Endothelial cell of umbilical vein (primary cell): Measurements from ENCODE around the gene SAMD4A. TPM values are rescaled to one million over a fixed set of nuclear protein-coding genes. Genes with fewer than 3 reads are reported as not detected.

Experiments
- BruUV-seq: library from RNA; stranded (reverse); fragments of 400-500 nt; replicated peaks from 2 replicates; lab custom pipeline; 2021; lab: Mats Ljungman, UMichigan
- CTCF ChIA-PET: fragments of 300-600, 350-600 bp; sonication (Branson Sonifier 250); formaldehyde crosslinking; loops from one replicate; lab custom pipeline; 2021; ENCODE audit warnings: antibody characterized with exemption, inconsistent platforms; lab: Charles Lee
- POLR2A ChIA-PET: fragments of 300-600, 350-600 bp; sonication (Branson Sonifier 250); formaldehyde crosslinking; loops from one replicate; lab custom pipeline; 2021; ENCODE audit warnings: antibody characterized with exemption, inconsistent platforms; lab: Charles Lee
- DNase-seq: peaks from one replicate; pipeline ENCODE4 v3.0.0-alpha.2; 2011; ENCODE audit warnings: low read depth, low spot score
- FAIRE-seq: peaks from 2 replicates; lab custom pipeline; 2011; peaks lifted over from hg19 to GRCh38; lab: Jason Lieb, UNC
- H2AFZ ChIP-seq: 2 replicates; pipeline ENCODE4 v1.6.0; 2012; ENCODE audit warnings: low read depth, low read length, control low read depth, inconsistent platforms
- H3K27ac ChIP-seq: 2 replicates; pipeline ENCODE4 v1.5.1; 2011; ENCODE audit warnings: low read depth, mild to moderate bottlenecking, control low read depth, low read length, moderate library complexity; ENCODE audit not compliant: insufficient read depth
- H3K27me3 ChIP-seq, 2 experiments: 2 replicates each; pipeline versions ENCODE4 v1.6.0 to v1.6.1; 2011; ENCODE audit warnings: low read length in 2 of 2, mixed read lengths in 1 of 2; ENCODE audit not compliant: control insufficient read depth in 2 of 2, insufficient read depth in 2 of 2
- H3K36me3 ChIP-seq, 2 experiments: 2 replicates in 1 of 2; 3 replicates in 1 of 2; pipeline ENCODE4 v1.5.1; 2011; ENCODE audit warnings: low read length in 2 of 2, mild to moderate bottlenecking in 1 of 2, moderate library complexity in 1 of 2; ENCODE audit not compliant: control insufficient read depth in 2 of 2, insufficient read depth in 2 of 2; ENCODE audit errors: extremely low read depth in 1 of 2
- H3K4me1 ChIP-seq: 3 replicates; pipeline ENCODE4 v1.5.1; 2011; ENCODE audit warnings: mild to moderate bottlenecking, low read length; ENCODE audit not compliant: control insufficient read depth, insufficient read depth; ENCODE audit errors: extremely low read depth
- H3K4me2 ChIP-seq: 2 replicates; pipeline ENCODE4 v1.6.1; 2011; ENCODE audit warnings: low read length, control low read depth, mixed read lengths; ENCODE audit not compliant: insufficient read depth
- H3K4me3 ChIP-seq, 3 experiments: fragments of 200-600 bp in 1 of 3; sonication (generic), shearing (Covaris generic) in 1 of 3; replicated peaks in 1 of 3; 2 replicates each; pipeline ENCODE4 v1.5.1; 2011 to 2016; ENCODE audit warnings: control low read depth in 3 of 3, low read length in 3 of 3, mild to moderate bottlenecking in 2 of 3, inconsistent platforms in 1 of 3, low read depth in 1 of 3, moderate library complexity in 1 of 3; ENCODE audit not compliant: insufficient read depth in 1 of 3
- H3K79me2 ChIP-seq: 2 replicates; pipeline ENCODE4 v1.6.0; 2012; ENCODE audit warnings: low read length, inconsistent platforms; ENCODE audit not compliant: control insufficient read depth, insufficient read depth
- H3K9ac ChIP-seq: replicated peaks from 2 replicates; pipeline ENCODE3; 2011; ENCODE audit warnings: low read length, control low read depth; ENCODE audit not compliant: insufficient read depth; ENCODE audit errors: extremely low read depth
- H3K9me1 ChIP-seq: replicated peaks from 3 replicates; pipeline ENCODE4 v1.6.0; 2011; ENCODE audit warnings: mild to moderate bottlenecking, low read length; ENCODE audit not compliant: control insufficient read depth, insufficient read depth; ENCODE audit errors: extremely low read depth
- H3K9me3 ChIP-seq: replicated peaks from 2 replicates; pipeline ENCODE4 v1.5.1; 2012; ENCODE audit warnings: low read length, inconsistent platforms; ENCODE audit not compliant: control insufficient read depth, insufficient read depth
- H4K20me1 ChIP-seq: replicated peaks from 2 replicates; pipeline ENCODE3; 2011; ENCODE audit warnings: mild to moderate bottlenecking, low read length; ENCODE audit not compliant: control insufficient read depth, insufficient read depth; ENCODE audit errors: extremely low read depth
- EZH2 ChIP-seq: IDR thresholded peaks from 2 replicates; pipeline ENCODE4 v1.6.1; 2012; ENCODE audit warnings: borderline replicate concordance, low read depth, mild to moderate bottlenecking, moderate library complexity, low read length, inconsistent platforms; ENCODE audit not compliant: severe bottlenecking
- FOS ChIP-seq: IDR thresholded peaks from 2 replicates; pipeline ENCODE4 v1.6.1; 2011; ENCODE audit warnings: mild to moderate bottlenecking, low read length, moderate library complexity, borderline replicate concordance; ENCODE audit not compliant: insufficient read depth
- GATA2 ChIP-seq: IDR thresholded peaks from 2 replicates; pipeline ENCODE4 v1.7.0; 2011; ENCODE audit warnings: low read depth, mild to moderate bottlenecking, moderate library complexity, mixed read lengths, low read length; ENCODE audit not compliant: insufficient read length, insufficient read depth
- POLR2A ChIP-seq: IDR thresholded peaks from 2 replicates; pipeline ENCODE4 v1.6.1; 2012; ENCODE audit warnings: low read depth, mild to moderate bottlenecking, control low read depth, low read length
- POLR2AphosphoS5 ChIP-seq: IDR thresholded peaks from 2 replicates; pipeline ENCODE4 v1.6.1; 2012; ENCODE audit warnings: low read depth, mild to moderate bottlenecking, control low read depth, low read length, moderate library complexity; ENCODE audit not compliant: insufficient read depth
- dilution Hi-C: fragments of 300-500 bp; cut with MboI; formaldehyde crosslinking; loops from one replicate; pipeline ENCODE4 v1.15.0; 2019; ENCODE audit warnings: low sequenced_read_pairs; ENCODE audit not compliant: extremely low pct_ligation_motif_present
- intact Hi-C: fragments of 100-400 bp; cut with micrococcal nuclease; formaldehyde crosslinking; loops from one replicate; pipeline ENCODE4 v1.10.0; 2022
- polyA plus RNA-seq, 4 experiments: library from polyadenylated mRNA; depleted of rRNA in 3 of 4; stranded (reverse) in 3 of 4; unstranded in 1 of 4; fragments of >200 nt; gene quantifications; 2 replicates each; pipeline versions ENCODE4 v1.2.1 to v1.2.3, GENCODE V29; 2011 to 2012; ENCODE audit warnings: missing spikeins in 1 of 4
- total RNA-seq: library from RNA; stranded (reverse); gene quantifications from 2 replicates; pipeline ENCODE4 v1.2.3, GENCODE V29; 2021
- TF ChIP-seq, protein P1 (sequence below), 2 donors: IDR thresholded peaks; 1 replicate in 1 of 2; 2 replicates in 1 of 2; pipeline ENCODE4 v1.5.1; 2011; ENCODE audit warnings: low read length in 2 of 2, mild to moderate bottlenecking in 2 of 2, moderate library complexity in 2 of 2, control low read depth in 1 of 2, inconsistent platforms in 1 of 2, low read depth in 1 of 2; ENCODE audit not compliant: insufficient read depth in 1 of 2; ENCODE audit errors: extremely low read depth in 1 of 2

The SAMD4A gene
- total and polyA plus RNA-seq, 2 donors (not counting 3 experiments of a cell fraction or from before 2014, with no cell fraction given) = 37.7 to 95.3 TPM

DNA sequence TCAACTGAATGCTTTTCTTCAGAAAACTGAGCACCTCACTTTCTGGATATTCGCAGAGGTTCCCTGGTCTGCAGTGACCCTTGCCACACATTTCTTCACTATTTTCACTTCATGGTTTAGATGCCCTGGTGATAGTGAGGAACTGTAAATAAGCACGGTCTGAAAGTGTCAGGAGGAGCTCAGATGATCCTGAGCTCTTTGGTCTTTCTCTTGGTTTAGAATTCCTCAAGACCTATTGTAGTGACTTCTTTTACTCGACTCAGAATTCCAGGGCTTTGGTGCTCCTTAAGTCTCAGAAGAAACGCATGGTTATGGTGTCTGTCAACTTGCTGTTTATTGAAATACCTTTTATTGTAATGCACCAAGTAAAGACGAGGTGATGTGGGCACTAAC lies 84.0 kb downstream of the SAMD4A start:
- H3K9ac ChIP-seq = peak overlapping the region; percentile 100
- H3K4me3 ChIP-seq = no peak overlapping the region
- no peaks in the 10 kb centered on the region for H3K27me3 ChIP-seq
- H4K20me1 ChIP-seq = no peaks in the 10 kb centered on the region
- peak; percentile 41 for DNase-seq
- no peaks in the 10 kb centered on the region for H3K9me1 ChIP-seq
- peak overlapping the region; percentile 100 for H3K27ac ChIP-seq
- peaks cover 66% of the 10 kb centered on the region for H3K79me2 ChIP-seq
- CTCF ChIA-PET = interaction anchor here (0.6 to 1.7 kb wide), 9 partner anchors 13 to 123 kb away, joined by 3 to 9 read pairs (median 4); no protein-coding TSS in a partner anchor
- POLR2A ChIA-PET = interaction anchor here (1.7 kb wide), 1 partner anchor 85 kb away, joined by 5 read pairs; no protein-coding TSS in a partner anchor
- no peak for TF ChIP-seq POLR2AphosphoS5
- TF ChIP-seq, protein P1, sequence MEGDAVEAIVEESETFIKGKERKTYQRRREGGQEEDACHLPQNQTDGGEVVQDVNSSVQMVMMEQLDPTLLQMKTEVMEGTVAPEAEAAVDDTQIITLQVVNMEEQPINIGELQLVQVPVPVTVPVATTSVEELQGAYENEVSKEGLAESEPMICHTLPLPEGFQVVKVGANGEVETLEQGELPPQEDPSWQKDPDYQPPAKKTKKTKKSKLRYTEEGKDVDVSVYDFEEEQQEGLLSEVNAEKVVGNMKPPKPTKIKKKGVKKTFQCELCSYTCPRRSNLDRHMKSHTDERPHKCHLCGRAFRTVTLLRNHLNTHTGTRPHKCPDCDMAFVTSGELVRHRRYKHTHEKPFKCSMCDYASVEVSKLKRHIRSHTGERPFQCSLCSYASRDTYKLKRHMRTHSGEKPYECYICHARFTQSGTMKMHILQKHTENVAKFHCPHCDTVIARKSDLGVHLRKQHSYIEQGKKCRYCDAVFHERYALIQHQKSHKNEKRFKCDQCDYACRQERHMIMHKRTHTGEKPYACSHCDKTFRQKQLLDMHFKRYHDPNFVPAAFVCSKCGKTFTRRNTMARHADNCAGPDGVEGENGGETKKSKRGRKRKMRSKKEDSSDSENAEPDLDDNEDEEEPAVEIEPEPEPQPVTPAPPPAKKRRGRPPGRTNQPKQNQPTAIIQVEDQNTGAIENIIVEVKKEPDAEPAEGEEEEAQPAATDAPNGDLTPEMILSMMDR (IDR thresholded peaks at IDR 0.05; ENCODE audit: extremely low read depth in 1 of 2, insufficient read depth in 1 of 2, low read depth in 1 of 2, low read length in 2 of 2) = no peak
- no peak for TF ChIP-seq EZH2
- TF ChIP-seq POLR2A = no peak
- peak; percentile 17 for TF ChIP-seq GATA2
- no peak for TF ChIP-seq FOS
- no peaks in the 10 kb centered on the region for H3K9me3 ChIP-seq
- H3K4me2 ChIP-seq = peak overlapping the region; percentile 93
- BruUV-seq = no TSS peak
- dilution Hi-C loops = no loop called here
- no peaks in the 10 kb centered on the region for H3K36me3 ChIP-seq
- no peak overlapping the region for H2AFZ ChIP-seq
- peak; percentile 43 for FAIRE-seq
- intact Hi-C loops = no loop called here
- H3K4me1 ChIP-seq = peaks cover 62% of the 10 kb centered on the region
